Fibroblast of pulmonary artery (primary cell): ENCODE measurements around the gene SNX18.
A peak's percentile ranks its signal among the peaks of the same experiment; 100 is the strongest.

ENCODE experiments used
- DNase-seq: peaks from one replicate; pipeline ENCODE4 v3.0.0-alpha.2; 2010; ENCODE audit warnings: low read depth
- H3K4me3 ChIP-seq: replicated peaks from 2 replicates; pipeline ENCODE4 v1.5.1; 2011; ENCODE audit warnings: low read depth, mild to moderate bottlenecking, control low read depth, low read length, moderate library complexity
- CTCF ChIP-seq: IDR thresholded peaks from 2 replicates; pipeline ENCODE4 v1.5.1; 2011; ENCODE audit warnings: mild to moderate bottlenecking, control low read depth, low read length, inconsistent platforms; ENCODE audit errors: missing control alignments

The SNX18 gene

GRCh38 chr5:54563083-54563761, 45.7 kb downstream of the SNX18 start:
- H3K4me3 ChIP-seq = no peak overlapping the region
- no peak for TF ChIP-seq CTCF
- DNase-seq = no peak

GRCh38 chr5:54567996-54568395, 50.4 kb downstream of the SNX18 start:
- DNase-seq = no peak
- no peak for TF ChIP-seq CTCF
- H3K4me3 ChIP-seq = no peak overlapping the region

GRCh38 chr5:54570916-54571315, 53.4 kb downstream of the SNX18 start:
- peak; percentile 84 for DNase-seq
- no peak overlapping the region for H3K4me3 ChIP-seq
- no peak for TF ChIP-seq CTCF

GRCh38 chr5:54571462-54571861, 53.9 kb downstream of the SNX18 start:
- TF ChIP-seq CTCF = no peak
- no peak overlapping the region for H3K4me3 ChIP-seq
- DNase-seq = no peak

- no peak overlapping the region for H3K4me3 ChIP-seq
- no peak for TF ChIP-seq CTCF
- no peak for DNase-seq
These were observed 56.4 kb downstream of the SNX18 start for GRCh38 chr5:54573812-54574489.

- no peak overlapping the region for H3K4me3 ChIP-seq
- TF ChIP-seq CTCF = no peak
- DNase-seq = no peak
These were observed 60.0 kb downstream of the SNX18 start for GRCh38 chr5:54577528-54577927.
